Heart right ventricle (tissue), 16 donors: ENCODE measurements around the gene PHF19. TPM values are rescaled to one million over a fixed set of nuclear protein-coding genes. Genes with fewer than 3 reads are reported as not detected.

ENCODE experiments used
- ATAC-seq, 8 donors: fragments of 200-7000 bp; cut with Tn5 transposase; one replicate each; pipeline ENCODE4 v1.9.1; 2020; ENCODE audit warnings: mild to moderate bottlenecking in 8 of 8, moderate library complexity in 8 of 8, moderate number of reproducible peaks in 1 of 8
- DNase-seq, 2 donors: peaks; one replicate each; pipeline ENCODE4 v3.0.0-alpha.2; 2020
- H3K27ac ChIP-seq, 10 donors: fragments of 200-600 bp; sonication (generic) in 2 of 10; one replicate each; pipeline versions ENCODE4 v1.5.0 to v1.8.0; 2020 to 2022; ENCODE audit warnings: mild to moderate bottlenecking in 3 of 10
- H3K27me3 ChIP-seq, 7 donors: fragments of 200-600 bp; one replicate each; pipeline ENCODE4 v1.8.0; 2021 to 2022; ENCODE audit warnings: mild to moderate bottlenecking in 2 of 7
- H3K36me3 ChIP-seq, 9 donors: fragments of 200-600 bp; sonication (generic) in 1 of 9; one replicate each; pipeline versions ENCODE4 v1.5.0 to v1.8.0; 2020 to 2022; ENCODE audit warnings: mild to moderate bottlenecking in 2 of 9
- H3K4me1 ChIP-seq, 9 donors: fragments of 200-600 bp; sonication (generic) in 1 of 9; one replicate each; pipeline versions ENCODE4 v1.5.0 to v1.8.0; 2020 to 2022; ENCODE audit warnings: mild to moderate bottlenecking in 4 of 9
- H3K4me3 ChIP-seq, 10 donors: fragments of 200-600 bp; sonication (generic) in 2 of 10; one replicate each; pipeline versions ENCODE4 v1.5.0 to v1.8.0; 2020 to 2022; ENCODE audit warnings: mild to moderate bottlenecking in 7 of 10, moderate library complexity in 2 of 10
- H3K9me3 ChIP-seq, 11 donors: fragments of 200-600 bp in 10 of 11; sonication (generic) in 2 of 11; one replicate each; pipeline versions ENCODE4 v1.5.0 to v1.8.0; 2013 to 2022; ENCODE audit warnings: mild to moderate bottlenecking in 2 of 11, control low read depth in 1 of 11, moderate library complexity in 1 of 11
- CTCF ChIP-seq, 9 donors: fragments of 200-600 bp; sonication (generic) in 2 of 9; IDR thresholded peaks; one replicate each; pipeline versions ENCODE4 v1.5.0 to v1.8.0; 2021 to 2022; ENCODE audit warnings: antibody characterized with exemption in 9 of 9, mild to moderate bottlenecking in 5 of 9, moderate library complexity in 1 of 9
- WGBS, 2 donors: extraction: QIAGEN DNeasy Blood & Tissue Kit; methylation state at CpG; one replicate each; pipeline ENCODE4 v1.1.7; 2013; ENCODE audit warnings: inconsistent platforms in 1 of 2; 5-methylcytosine and 5-hydroxymethylcytosine counted together
- intact Hi-C, 10 donors: fragments of 100-400 bp; cut with DNase I; formaldehyde crosslinking; loops; one replicate each; pipeline versions ENCODE4 v1.11.1 to v1.14.2; 2022
- polyA plus RNA-seq, 2 donors: library from polyadenylated mRNA; stranded (reverse); fragments of 200-250 nt; gene quantifications; one replicate each; pipeline ENCODE4 v1.2.3, GENCODE V29; 2013
- total RNA-seq, 10 donors: library from RNA; stranded (reverse); fragmentation: NEBNext Ultra II Directional in 3 of 10; extraction: Animal tissue kit (Norgen Biotek cat#: 25700) in 3 of 10; gene quantifications; one replicate each; pipeline versions ENCODE4 v1.2.1 to v1.2.4, GENCODE V29; 2021 to 2023
- donor health status: Arrhythmogenic right ventricular cardiomyopathy.
- donor health status: ischemic (EF 13 %, LVEDD 7.1; RV severe dilation, severe dysfunction).
- donor health status: healthy with polysubstance abuse.
- donor health status: DM: no; HTN: yes; CAD: no.
- donor health status: DM: no; HTN: no; CAD: no.
- donor health status: ischemic (EF 25% LVEDD 6.9; RV normal size, moderate dysfunction).
- donor health status: ischemic (EF 25% LVEDD 5.7; RV mildly dilated, moderate dysfunction).
- donor health status: healthy.
- donor health status: DM: yes; HTN: yes; CAD: no.
- donor health status: Ischemic cardiomyopathy.
- donor health status: ischemic (EF 35%, LVEDD 5.7; RV mildly dilated, moderate dysfunction).
- donor health status: nonischemic (EF 11% LVEDD 7.7; RV severe dilation, severe dysfunction).
- donor health status: DM: yes; HTN: yes; CAD: no.
- donor health status: PGD.
- donor health status: ischemic (EF 29% LVEDD 5.4; RV normal size, mild dysfunction).
- donor health status: nonischemic (EF 23%, LVEDD 6.1; RV moderate dilation, normal function).

PHF19 gene
- total and polyA plus RNA-seq, 12 donors = 9.2 to 24.0 (median 12.8) TPM

GRCh38 chr9:120918931-120919842 lies 42.2 kb upstream of the PHF19 start:
- Histone ChIP-seq H3K9me3 (peaks cover 0 to 6% (median 0%) of the 10 kb centered on the region in 11 donors), H3K27me3 (no peaks in the 10 kb centered on the region), H3K4me1 (peaks cover 9 to 62% (median 29%) of the 10 kb centered on the region in 9 donors), H3K4me3 (peak overlapping the region in 1 of 10 donors; percentile 2), H3K36me3 (peaks cover 0 to 41% (median 0%) of the 10 kb centered on the region in 9 donors), H3K27ac (peak overlapping the region; percentile 6 to 83 (median 73))
- intact Hi-C loops = no loop called here
- DNase-seq (peak in 1 of 2 donors; percentile 40), ATAC-seq (peak; percentile 43 to 71 (median 61))
- 45 to 54% methylated on average over 20 of the region's 20 CpGs for WGBS, 2 donors
- no peak for TF ChIP-seq CTCF (IDR thresholded peaks at IDR 0.05)

DNA sequence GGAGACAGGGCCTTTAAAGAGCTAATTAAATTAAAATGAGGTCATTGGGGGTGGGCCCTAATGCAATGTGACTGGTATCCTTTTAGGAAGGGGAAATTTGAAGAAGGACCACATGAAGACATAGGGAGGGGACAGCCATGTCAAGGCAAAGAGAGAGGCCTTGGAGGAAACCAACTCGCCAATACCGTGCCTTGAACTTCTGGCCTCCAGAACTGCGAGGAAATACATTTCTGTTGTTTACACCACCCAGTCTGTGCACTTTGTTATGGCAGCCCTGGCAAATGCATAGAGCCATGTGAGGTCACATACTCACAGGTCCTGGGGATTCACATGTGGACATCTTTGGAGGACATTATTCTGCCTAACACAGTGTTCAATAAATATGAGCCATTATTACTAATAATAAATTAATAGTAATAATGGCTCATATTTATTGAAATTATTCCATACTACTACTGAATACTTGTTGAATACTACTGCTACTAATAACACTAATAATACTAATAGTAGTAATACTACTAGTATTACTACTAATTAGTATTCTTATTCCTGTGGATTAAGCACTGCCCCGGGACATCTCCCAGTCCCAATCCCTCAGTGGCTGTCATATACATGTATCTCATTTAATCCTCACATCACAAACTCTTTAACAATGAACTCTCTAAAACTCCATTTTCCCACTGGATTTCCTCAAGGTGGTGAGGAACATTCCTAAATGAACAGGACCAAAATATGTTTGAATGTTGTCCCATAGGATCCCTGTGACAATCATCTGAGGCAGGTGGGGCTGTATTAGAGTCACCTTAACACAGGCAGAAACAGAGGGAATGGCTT lies 41.2 kb upstream of the PHF19 start:
- ATAC-seq = no peak
- Histone ChIP-seq H3K4me1 (peaks cover 9 to 59% (median 29%) of the 10 kb centered on the region in 9 donors), H3K4me3 (no peak overlapping the region), H3K27ac (peak overlapping the region in 9 of 10 donors; percentile 66 to 83 (median 74)), H3K36me3 (peaks cover 0 to 49% (median 0%) of the 10 kb centered on the region in 9 donors), H3K9me3 (peaks cover 0 to 6% (median 0%) of the 10 kb centered on the region in 11 donors), H3K27me3 (no peaks in the 10 kb centered on the region)
- 96 to 98% methylated on average over 4 of the region's 4 CpGs for WGBS, 2 donors
- no peak for DNase-seq
- intact Hi-C loops = no loop called here
- no peak for TF ChIP-seq CTCF (IDR thresholded peaks at IDR 0.05)

GRCh38 chr9:120916991-120917880 lies 40.2 kb upstream of the PHF19 start:
- Histone ChIP-seq H3K27ac (peak overlapping the region in 3 of 10 donors; percentile 1 to 29 (median 27)), H3K9me3 (peaks cover 0 to 6% (median 0%) of the 10 kb centered on the region in 11 donors), H3K4me1 (peaks cover 9 to 58% (median 29%) of the 10 kb centered on the region in 9 donors), H3K4me3 (no peak overlapping the region), H3K36me3 (peaks cover 0 to 57% (median 0%) of the 10 kb centered on the region in 9 donors), H3K27me3 (no peaks in the 10 kb centered on the region)
- ATAC-seq = no peak
- TF ChIP-seq CTCF (IDR thresholded peaks at IDR 0.05) = no peak
- DNase-seq = no peak
- intact Hi-C loops = no loop called here
- WGBS, 2 donors = 90 to 92% methylated on average over 8 of the region's 8 CpGs
